ENCODE results near the gene GAGE1. TPM values are rescaled to one million over a fixed set of nuclear protein-coding genes. Genes with fewer than 3 reads are reported as not detected.

GAGE1 gene
- total and polyA plus RNA-seq, 4 experiments from 2014 or later = not detected

Other genes with a start within 250 kb of the GAGE1 start
- gene GAGE12C, start 66.8 kb upstream of the GAGE1 start, total RNA-seq = not detected
- gene GAGE12C, start 66.8 kb upstream of the GAGE1 start, polyA plus RNA-seq = not detected
- not detected for gene GAGE12D, start 57.3 kb upstream of the GAGE1 start, total RNA-seq
- gene GAGE12D, start 57.3 kb upstream of the GAGE1 start, polyA plus RNA-seq = not detected
- gene GAGE12E, start 47.7 kb upstream of the GAGE1 start, total RNA-seq = not detected
- not detected for gene GAGE12E, start 47.7 kb upstream of the GAGE1 start, polyA plus RNA-seq
- not detected for gene GAGE12F, start 38.2 kb upstream of the GAGE1 start, total RNA-seq
- not detected for gene GAGE12F, start 38.2 kb upstream of the GAGE1 start, polyA plus RNA-seq
- gene GAGE12G, start 28.6 kb upstream of the GAGE1 start, total RNA-seq = not detected
- gene GAGE12G, start 28.6 kb upstream of the GAGE1 start, polyA plus RNA-seq = not detected
- gene GAGE12H, start 19.1 kb upstream of the GAGE1 start, total RNA-seq = not detected
- gene GAGE12H, start 19.1 kb upstream of the GAGE1 start, polyA plus RNA-seq = not detected
- gene GAGE2A, start 9.5 kb upstream of the GAGE1 start, total RNA-seq = not detected
- not detected for gene GAGE2A, start 9.5 kb upstream of the GAGE1 start, polyA plus RNA-seq
- gene PAGE1, start 97.0 kb downstream of the GAGE1 start, total RNA-seq = not detected
- not detected for gene PAGE1, start 97.0 kb downstream of the GAGE1 start, polyA plus RNA-seq
- gene PAGE4, start 230.3 kb downstream of the GAGE1 start, total RNA-seq = not detected
- gene PAGE4, start 230.3 kb downstream of the GAGE1 start, polyA plus RNA-seq = not detected